GM06990 (cell line): Measurements from ENCODE around the gene ACO2.

Experiments
- DNase-seq: peaks from one replicate; pipeline ENCODE4 v3.0.0-alpha.2; 2011; ENCODE audit not compliant: insufficient read length; ENCODE audit errors: extremely low read depth
- H3K27me3 ChIP-seq: replicated peaks from 2 replicates; pipeline ENCODE4 v1.6.0; 2011; ENCODE audit warnings: low read length; ENCODE audit not compliant: control insufficient read depth, insufficient read depth
- H3K36me3 ChIP-seq: 2 replicates; pipeline ENCODE4 v1.5.1; 2011; ENCODE audit warnings: low read length; ENCODE audit not compliant: control insufficient read depth, insufficient read depth
- H3K4me3 ChIP-seq: replicated peaks from 2 replicates; pipeline ENCODE4 v1.5.1; 2011; ENCODE audit warnings: low read depth, mild to moderate bottlenecking, control low read depth, low read length
- CTCF ChIP-seq: IDR thresholded peaks from 2 replicates; pipeline ENCODE4 v1.5.1; 2011; ENCODE audit warnings: low read length, control low read depth, mild to moderate bottlenecking, inconsistent platforms; ENCODE audit not compliant: insufficient read depth, poor library complexity, severe bottlenecking

Gene ACO2

GRCh38 chr22:41523464-41524221, 54.7 kb downstream of the ACO2 start:
- no peak overlapping the region for H3K4me3 ChIP-seq
- no peak for TF ChIP-seq CTCF
- no peaks in the 10 kb centered on the region for H3K27me3 ChIP-seq
- DNase-seq: no peak
- H3K36me3 ChIP-seq: peaks cover 57% of the 10 kb centered on the region

- no peak for TF ChIP-seq CTCF
- Histone ChIP-seq H3K36me3 (peaks cover 58% of the 10 kb centered on the region), H3K27me3 (no peaks in the 10 kb centered on the region), H3K4me3 (no peak overlapping the region)
- DNase-seq: no peak
Measured at GRCh38 chr22:41524251-41524661, 55.3 kb downstream of the ACO2 start.

GRCh38 chr22:41524809-41525449, 56.0 kb downstream of the ACO2 start:
- H3K4me3 ChIP-seq: no peak overlapping the region
- H3K36me3 ChIP-seq: peaks cover 59% of the 10 kb centered on the region
- DNase-seq: no peak
- no peaks in the 10 kb centered on the region for H3K27me3 ChIP-seq
- no peak for TF ChIP-seq CTCF

DNA sequence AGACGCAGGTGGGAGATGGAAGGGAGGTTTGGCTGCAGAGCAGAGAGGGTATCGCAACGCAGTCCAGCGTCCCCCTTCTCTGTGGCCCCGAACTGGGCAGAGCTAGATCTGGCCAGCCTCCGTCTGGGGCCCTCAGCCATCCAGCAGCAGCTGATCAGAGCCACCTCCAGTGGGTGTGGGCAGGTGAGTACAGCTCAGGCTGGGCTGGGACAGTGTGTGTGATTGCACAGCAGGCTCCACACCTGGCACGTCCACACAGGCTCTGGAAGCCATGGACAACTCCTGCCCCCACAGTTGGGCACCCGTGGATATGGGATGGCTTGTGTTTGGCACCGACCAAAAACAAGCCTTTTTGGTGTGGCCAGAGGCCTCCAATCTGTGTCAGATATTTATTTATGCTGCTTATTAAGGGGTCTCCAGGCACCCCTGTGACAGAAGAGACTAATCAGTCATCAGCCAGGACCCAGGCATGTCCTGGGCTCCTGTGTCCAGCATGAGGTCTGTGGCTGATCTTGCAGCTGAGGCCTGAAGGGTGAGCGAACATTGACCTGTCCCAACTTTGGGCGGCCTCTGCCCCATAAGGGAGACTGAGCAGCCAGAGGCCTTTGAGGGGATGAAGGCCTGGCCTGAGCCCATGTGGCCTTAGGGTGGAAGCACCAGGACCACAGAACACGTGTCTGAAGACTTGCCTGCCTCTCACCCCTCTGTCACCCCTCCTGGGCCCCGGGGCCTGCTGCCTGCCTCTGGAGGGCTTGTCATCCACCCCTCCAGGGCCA, 56.7 kb downstream of the ACO2 start:
- Histone ChIP-seq H3K4me3 (no peak overlapping the region), H3K27me3 (no peaks in the 10 kb centered on the region), H3K36me3 (peaks cover 63% of the 10 kb centered on the region)
- DNase-seq: no peak
- no peak for TF ChIP-seq CTCF

GRCh38 chr22:41526226-41526829, 57.4 kb downstream of the ACO2 start:
- no peak for TF ChIP-seq CTCF
- no peak for DNase-seq
- Histone ChIP-seq H3K36me3 (peaks cover 70% of the 10 kb centered on the region), H3K27me3 (no peaks in the 10 kb centered on the region), H3K4me3 (no peak overlapping the region)
